Neural progenitor cell (in vitro differentiated cells): Measurements from ENCODE around the gene FAM174B. TPM values are rescaled to one million over a fixed set of nuclear protein-coding genes. Genes with fewer than 3 reads are reported as not detected.

Experiments used
- DNase-seq: peaks from one replicate; pipeline ENCODE4 v3.0.0-alpha.2; 2016; ENCODE audit warnings: low spot score
- H2AFZ ChIP-seq: fragments of 200-600 bp; sonication (generic); replicated peaks from 2 replicates; pipeline ENCODE4 v1.6.1; 2016; ENCODE audit warnings: antibody characterized with exemption
- H3F3A ChIP-seq: fragments of 200-600 bp; sonication (generic); 2 replicates; pipeline ENCODE4 v1.6.1; 2016; ENCODE audit warnings: antibody characterized with exemption, low read depth
- H3K27ac ChIP-seq: fragments of 200-600 bp; sonication (generic); 2 replicates; pipeline ENCODE4 v1.5.1; 2016; ENCODE audit warnings: mild to moderate bottlenecking
- H3K27me3 ChIP-seq: fragments of 200-600 bp; sonication (generic); 2 replicates; pipeline ENCODE4 v1.6.1; 2016; ENCODE audit warnings: mild to moderate bottlenecking, moderate library complexity
- H3K36me3 ChIP-seq: fragments of 200-600 bp; sonication (generic); 2 replicates; pipeline ENCODE4 v1.5.1; 2016
- H3K4me1 ChIP-seq: fragments of 200-600 bp; sonication (generic); 2 replicates; pipeline ENCODE4 v1.6.1; 2016; ENCODE audit warnings: mixed run types
- H3K4me2 ChIP-seq: fragments of 200-600 bp; sonication (generic); 2 replicates; pipeline ENCODE4 v1.6.1; 2016
- H3K4me3 ChIP-seq: fragments of 200-600 bp; sonication (generic); 2 replicates; pipeline ENCODE4 v1.5.1; 2016
- H3K79me2 ChIP-seq: fragments of 200-600 bp; sonication (generic); 2 replicates; pipeline ENCODE4 v1.6.1; 2016; ENCODE audit warnings: low read depth
- H3K9ac ChIP-seq: fragments of 200-600 bp; sonication (generic); 2 replicates; pipeline ENCODE4 v1.6.1; 2016
- H3K9me3 ChIP-seq: fragments of 200-600 bp; sonication (generic); 2 replicates; pipeline ENCODE4 v1.5.1; 2016; ENCODE audit warnings: low read depth
- H4K20me1 ChIP-seq: fragments of 200-600 bp; sonication (generic); 2 replicates; pipeline ENCODE4 v1.6.1; 2016; ENCODE audit warnings: low read depth
- H3K27ac Mint-ChIP-seq: 3 replicates; pipeline ENCODE4 v1.8.0; 2021; ENCODE audit warnings: mixed read lengths
- H3K27me3 Mint-ChIP-seq: 2 replicates; pipeline ENCODE4 v1.8.0; 2022; ENCODE audit warnings: low read depth, mild to moderate bottlenecking, inconsistent platforms, moderate library complexity, mixed read lengths; ENCODE audit not compliant: insufficient read depth
- H3K36me3 Mint-ChIP-seq: 3 replicates; pipeline ENCODE4 v1.8.0; 2021; ENCODE audit warnings: mixed read lengths
- H3K4me1 Mint-ChIP-seq: 3 replicates; pipeline ENCODE4 v1.8.0; 2021; ENCODE audit warnings: mixed read lengths
- H3K4me3 Mint-ChIP-seq: 3 replicates; pipeline ENCODE4 v1.8.0; 2021; ENCODE audit warnings: mild to moderate bottlenecking, moderate library complexity, mixed read lengths
- H3K9me3 Mint-ChIP-seq: 3 replicates; pipeline ENCODE4 v1.8.0; 2020; ENCODE audit warnings: mixed read lengths
- EZH2 ChIP-seq: fragments of 200-600 bp; sonication (generic); IDR thresholded peaks from 2 replicates; pipeline ENCODE4 v1.6.1; 2017; ENCODE audit warnings: antibody characterized with exemption, mild to moderate bottlenecking, moderate library complexity
- EZH2phosphoT487 ChIP-seq: fragments of 200-600 bp; sonication (generic); IDR thresholded peaks from 2 replicates; pipeline ENCODE4 v1.6.1; 2017; ENCODE audit warnings: antibody characterized with exemption
- total RNA-seq: library from RNA; depleted of rRNA; stranded (reverse); fragments of >200 nt; gene quantifications from 2 replicates; pipeline ENCODE4 v1.2.3, GENCODE V29; 2015; ENCODE audit warnings: low replicate concordance
- TF ChIP-seq, protein P1 (sequence below): fragments of 200-600 bp; sonication (generic); IDR thresholded peaks from 2 replicates; pipeline ENCODE4 v1.5.1; 2017; ENCODE audit warnings: antibody characterized with exemption, mild to moderate bottlenecking

FAM174B gene
- total RNA-seq, 1 donor from 2014 or later, result 8.6 TPM

DNA sequence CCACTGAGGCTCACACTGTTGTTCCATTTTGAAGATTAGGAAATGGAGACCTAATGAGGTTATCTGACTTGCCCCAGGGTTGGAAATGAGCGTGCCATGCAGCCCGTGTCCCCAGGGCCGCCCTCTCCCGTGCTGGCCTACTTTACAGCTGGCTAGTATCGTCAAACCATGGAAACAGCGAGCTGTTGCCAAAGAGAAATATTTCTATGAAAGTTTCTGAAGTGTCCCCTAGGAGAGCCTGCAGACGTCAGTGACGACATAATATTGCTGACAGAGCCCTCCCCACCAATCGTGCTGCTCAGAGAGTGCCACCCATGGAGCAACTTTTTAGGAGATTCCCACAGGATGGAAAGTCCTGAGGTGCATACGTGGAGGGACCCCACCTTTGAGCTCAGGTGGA lies 11.2 kb upstream of the FAM174B start:
- H2AFZ ChIP-seq, result no peak overlapping the region
- peak overlapping the region; percentile 53 for H3K27ac Mint-ChIP-seq
- no peak overlapping the region for H3K9ac ChIP-seq
- H3K79me2 ChIP-seq, result no peaks in the 10 kb centered on the region
- H3K4me3 Mint-ChIP-seq, result no peak overlapping the region
- no peak overlapping the region for H3K4me2 ChIP-seq
- no peak for DNase-seq
- H4K20me1 ChIP-seq, result no peaks in the 10 kb centered on the region
- H3K36me3 Mint-ChIP-seq, result no peaks in the 10 kb centered on the region
- H3K4me1 Mint-ChIP-seq, result peaks cover 43% of the 10 kb centered on the region
- H3K9me3 Mint-ChIP-seq, result no peaks in the 10 kb centered on the region
- no peaks in the 10 kb centered on the region for H3K27me3 Mint-ChIP-seq
- no peaks in the 10 kb centered on the region for H3K9me3 ChIP-seq
- H3F3A ChIP-seq, result peaks cover 18% of the 10 kb centered on the region
- H3K4me3 ChIP-seq, result no peak overlapping the region
- H3K36me3 ChIP-seq, result no peaks in the 10 kb centered on the region
- TF ChIP-seq, protein P1, sequence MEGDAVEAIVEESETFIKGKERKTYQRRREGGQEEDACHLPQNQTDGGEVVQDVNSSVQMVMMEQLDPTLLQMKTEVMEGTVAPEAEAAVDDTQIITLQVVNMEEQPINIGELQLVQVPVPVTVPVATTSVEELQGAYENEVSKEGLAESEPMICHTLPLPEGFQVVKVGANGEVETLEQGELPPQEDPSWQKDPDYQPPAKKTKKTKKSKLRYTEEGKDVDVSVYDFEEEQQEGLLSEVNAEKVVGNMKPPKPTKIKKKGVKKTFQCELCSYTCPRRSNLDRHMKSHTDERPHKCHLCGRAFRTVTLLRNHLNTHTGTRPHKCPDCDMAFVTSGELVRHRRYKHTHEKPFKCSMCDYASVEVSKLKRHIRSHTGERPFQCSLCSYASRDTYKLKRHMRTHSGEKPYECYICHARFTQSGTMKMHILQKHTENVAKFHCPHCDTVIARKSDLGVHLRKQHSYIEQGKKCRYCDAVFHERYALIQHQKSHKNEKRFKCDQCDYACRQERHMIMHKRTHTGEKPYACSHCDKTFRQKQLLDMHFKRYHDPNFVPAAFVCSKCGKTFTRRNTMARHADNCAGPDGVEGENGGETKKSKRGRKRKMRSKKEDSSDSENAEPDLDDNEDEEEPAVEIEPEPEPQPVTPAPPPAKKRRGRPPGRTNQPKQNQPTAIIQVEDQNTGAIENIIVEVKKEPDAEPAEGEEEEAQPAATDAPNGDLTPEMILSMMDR, result no peak
- no peak for TF ChIP-seq EZH2
- no peak overlapping the region for H3K27ac ChIP-seq
- H3K4me1 ChIP-seq, result peaks cover 42% of the 10 kb centered on the region
- H3K27me3 ChIP-seq, result peaks cover 5% of the 10 kb centered on the region

DNA sequence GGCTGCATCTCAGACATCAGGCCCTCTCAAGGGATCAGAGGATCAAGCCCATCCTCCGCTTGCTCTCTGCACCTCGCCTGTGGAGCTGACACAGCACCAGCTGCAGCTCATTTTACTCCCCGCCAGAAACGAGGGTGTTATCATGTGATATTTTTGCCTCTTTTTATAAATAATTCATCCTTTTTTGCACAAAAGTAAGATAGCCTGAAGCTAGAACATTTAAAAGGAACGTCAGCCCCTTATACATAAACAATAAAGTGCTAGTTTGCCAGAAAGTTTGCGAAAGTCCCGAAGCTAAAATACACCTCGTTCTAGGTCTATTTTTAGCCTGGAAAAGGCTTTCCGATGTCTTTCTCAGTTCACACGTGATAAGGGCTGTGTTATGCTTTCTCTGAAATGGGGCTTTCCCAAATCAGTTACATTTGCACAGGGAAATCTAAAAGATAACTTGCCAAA lies 9.6 kb upstream of the FAM174B start:
- H3K36me3 Mint-ChIP-seq, result no peaks in the 10 kb centered on the region
- Histone ChIP-seq H4K20me1 (no peaks in the 10 kb centered on the region), H3K9me3 (no peaks in the 10 kb centered on the region), H3K9ac (no peak overlapping the region), H3K27ac (no peak overlapping the region), H3K36me3 (no peaks in the 10 kb centered on the region), H3K4me3 (no peak overlapping the region), H3K79me2 (no peaks in the 10 kb centered on the region), H3K4me2 (no peak overlapping the region), H3K27me3 (no peaks in the 10 kb centered on the region), H2AFZ (peak overlapping the region; percentile 81), H3F3A (peaks cover 3% of the 10 kb centered on the region), H3K4me1 (peaks cover 35% of the 10 kb centered on the region)
- no peaks in the 10 kb centered on the region for H3K9me3 Mint-ChIP-seq
- H3K27me3 Mint-ChIP-seq, result no peaks in the 10 kb centered on the region
- no peak overlapping the region for H3K27ac Mint-ChIP-seq
- no peak for TF ChIP-seq EZH2phosphoT487
- TF ChIP-seq EZH2, result no peak
- TF ChIP-seq, protein P1, result no peak
- H3K4me3 Mint-ChIP-seq, result no peak overlapping the region
- no peak for DNase-seq
- peaks cover 33% of the 10 kb centered on the region for H3K4me1 Mint-ChIP-seq

DNA sequence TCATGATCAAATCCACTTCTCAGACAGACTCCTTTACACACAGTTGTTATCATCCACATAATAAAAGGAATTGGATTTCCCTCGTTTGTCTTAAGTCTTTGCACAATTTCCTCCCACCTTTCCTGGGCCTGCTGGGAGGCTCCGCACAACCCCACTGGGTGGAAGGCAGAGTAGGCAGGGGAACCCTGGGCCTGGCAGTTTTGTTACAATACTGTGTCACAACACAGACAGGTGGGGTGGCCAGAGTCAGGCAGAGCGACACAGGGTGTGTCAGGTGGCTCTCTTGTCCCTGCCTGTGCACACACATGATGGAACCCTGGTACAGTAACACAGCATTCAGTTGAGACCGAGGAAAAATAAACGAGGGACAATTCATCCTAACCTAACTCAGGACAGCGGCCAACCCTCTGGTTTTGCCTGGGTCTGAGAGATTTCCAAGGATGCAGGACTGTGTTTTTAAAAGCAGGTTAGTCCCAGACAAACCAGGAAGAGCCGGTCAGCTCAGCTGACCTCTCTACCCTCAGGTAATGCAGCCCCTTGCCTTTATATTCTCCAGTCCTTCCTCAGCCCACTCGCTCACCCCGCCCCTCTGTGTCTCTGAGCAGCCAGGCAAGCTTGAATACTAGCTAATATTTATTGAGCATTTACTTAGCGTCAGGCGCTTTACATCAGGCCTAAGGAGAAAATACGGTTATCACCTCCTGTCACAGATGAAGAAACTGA lies 8.8 kb upstream of the FAM174B start:
- Histone ChIP-seq H2AFZ (no peak overlapping the region), H3F3A (peaks cover 3% of the 10 kb centered on the region), H3K9me3 (no peaks in the 10 kb centered on the region), H3K27me3 (no peaks in the 10 kb centered on the region), H3K4me2 (no peak overlapping the region), H3K79me2 (no peaks in the 10 kb centered on the region), H3K36me3 (no peaks in the 10 kb centered on the region), H3K4me3 (no peak overlapping the region), H3K9ac (no peak overlapping the region), H3K27ac (no peak overlapping the region), H4K20me1 (no peaks in the 10 kb centered on the region), H3K4me1 (peaks cover 30% of the 10 kb centered on the region)
- Mint-ChIP-seq H3K4me3 (no peak overlapping the region), H3K36me3 (no peaks in the 10 kb centered on the region), H3K27ac (no peak overlapping the region), H3K4me1 (peaks cover 28% of the 10 kb centered on the region), H3K9me3 (no peaks in the 10 kb centered on the region), H3K27me3 (no peaks in the 10 kb centered on the region)
- TF ChIP-seq, protein P1, result no peak
- TF ChIP-seq EZH2 (no peak), EZH2phosphoT487 (no peak)
- DNase-seq, result no peak
